Cortex of kidney (tissue), 1 donor: ENCODE results near the gene FAM114A1.

Source experiments
- DNase-seq: peaks from one replicate; lab custom pipeline; 2025; lab: John Stamatoyannopoulos, UW

Gene FAM114A1

GRCh38 chr4:38867478-38868058, at the start of gene FAM114A1:
Gene FAM114A1 (plus strand): TSS chr4:38867806. CDS start chr4:38878079, 10,273 bp downstream.
- no peak for DNase-seq

- no peak for DNase-seq
Observed at GRCh38 chr4:38818441-38818976, 49.1 kb upstream of the FAM114A1 start.

GRCh38 chr4:38819569-38819968, 48.0 kb upstream of the FAM114A1 start:
- no peak for DNase-seq

DNA sequence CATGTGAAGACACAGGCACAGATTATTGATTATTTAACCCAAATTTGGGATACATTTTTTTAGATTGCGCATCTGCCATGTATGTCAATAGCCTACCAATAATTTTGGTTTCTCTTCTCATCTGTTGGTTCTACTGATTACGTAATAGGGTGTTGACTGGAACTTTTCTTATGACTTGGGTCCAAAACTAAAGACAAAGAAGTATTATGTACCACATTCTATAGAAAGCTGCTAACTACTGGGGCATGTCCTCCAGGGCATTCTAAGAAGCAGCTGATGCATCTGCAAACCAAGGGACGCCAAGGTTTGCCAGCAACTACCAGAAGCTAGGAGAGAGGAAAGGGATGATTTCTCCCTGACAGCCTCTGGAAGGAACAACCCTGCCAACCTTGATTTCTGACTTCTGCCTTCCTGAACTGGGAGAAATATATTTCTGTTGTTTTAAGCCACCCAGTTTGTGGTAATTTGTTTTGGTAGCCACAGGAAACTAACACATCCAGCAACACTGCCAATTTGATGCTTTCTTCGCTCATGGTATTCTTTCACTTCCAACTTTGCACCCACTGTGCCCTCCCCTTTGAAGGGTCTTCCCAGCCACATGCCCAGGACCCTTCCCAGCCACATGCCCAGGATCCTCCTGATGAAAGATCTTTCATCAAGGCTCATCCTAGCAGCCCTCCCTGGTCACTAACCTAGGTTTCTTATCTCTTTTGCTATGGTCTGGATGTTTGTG, 47.1 kb upstream of the FAM114A1 start:
- DNase-seq, result no peak

DNA sequence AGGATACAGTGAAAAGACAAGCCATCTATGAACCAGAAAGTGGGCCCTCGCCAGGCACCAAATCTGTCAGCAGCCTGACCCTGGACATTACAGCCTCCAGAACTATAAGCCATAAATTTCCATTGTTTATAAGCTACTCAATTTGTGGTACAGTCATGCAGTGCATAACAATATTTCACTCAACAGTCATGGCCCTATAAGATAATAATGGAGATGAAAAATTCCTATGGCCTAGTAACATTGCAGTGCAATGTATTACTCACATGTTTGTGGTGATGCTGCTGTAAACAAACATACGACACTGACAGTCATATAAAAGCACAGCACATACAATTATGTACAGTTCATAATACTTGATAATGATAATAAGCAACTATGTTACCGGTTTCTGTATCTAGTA, 45.9 kb upstream of the FAM114A1 start:
- DNase-seq, result no peak

- no peak for DNase-seq
Observed at GRCh38 chr4:38822748-38823303, 44.8 kb upstream of the FAM114A1 start.

- no peak for DNase-seq
Observed at GRCh38 chr4:38823766-38824165, 43.8 kb upstream of the FAM114A1 start.

DNA sequence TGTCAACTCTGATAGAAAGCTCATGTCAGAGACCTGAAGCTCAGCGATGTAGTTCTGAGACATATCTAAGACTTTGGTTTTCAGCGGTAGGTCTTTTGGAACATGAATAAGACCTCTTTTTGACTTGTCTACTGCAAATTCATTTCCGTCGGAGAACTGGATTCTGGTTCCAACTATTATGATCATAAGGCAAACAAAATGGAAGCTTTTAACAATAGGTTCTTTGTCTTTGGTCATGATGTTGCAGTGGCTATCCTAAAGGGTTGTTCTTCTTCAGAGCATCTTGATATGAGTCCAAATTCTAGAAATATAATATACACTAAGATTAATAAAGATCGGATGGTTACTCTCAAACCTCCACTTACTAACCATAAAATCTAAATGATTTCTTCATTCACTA, 38.4 kb upstream of the FAM114A1 start:
- DNase-seq, result no peak

GRCh38 chr4:38831653-38832052, 36.0 kb upstream of the FAM114A1 start:
- no peak for DNase-seq

DNA sequence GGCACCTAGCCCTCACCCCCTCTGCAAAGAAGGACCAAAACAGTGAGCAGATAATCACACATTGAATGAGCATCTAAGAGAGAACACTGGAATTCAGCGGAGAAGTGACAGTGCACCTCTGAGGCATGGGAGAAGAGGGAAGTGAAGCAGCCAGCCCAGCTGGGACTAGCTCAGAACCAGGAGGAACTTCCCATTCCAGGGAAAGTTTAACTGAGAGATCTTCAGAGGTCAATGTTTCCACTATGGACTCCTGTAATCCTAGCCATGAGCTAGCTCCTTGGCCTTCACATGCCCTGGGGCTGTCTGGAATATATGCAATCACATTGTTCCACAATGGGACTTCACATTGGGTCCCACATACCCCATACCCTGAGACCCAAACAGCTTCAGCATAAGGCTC, 35.4 kb upstream of the FAM114A1 start:
- no peak for DNase-seq

DNA sequence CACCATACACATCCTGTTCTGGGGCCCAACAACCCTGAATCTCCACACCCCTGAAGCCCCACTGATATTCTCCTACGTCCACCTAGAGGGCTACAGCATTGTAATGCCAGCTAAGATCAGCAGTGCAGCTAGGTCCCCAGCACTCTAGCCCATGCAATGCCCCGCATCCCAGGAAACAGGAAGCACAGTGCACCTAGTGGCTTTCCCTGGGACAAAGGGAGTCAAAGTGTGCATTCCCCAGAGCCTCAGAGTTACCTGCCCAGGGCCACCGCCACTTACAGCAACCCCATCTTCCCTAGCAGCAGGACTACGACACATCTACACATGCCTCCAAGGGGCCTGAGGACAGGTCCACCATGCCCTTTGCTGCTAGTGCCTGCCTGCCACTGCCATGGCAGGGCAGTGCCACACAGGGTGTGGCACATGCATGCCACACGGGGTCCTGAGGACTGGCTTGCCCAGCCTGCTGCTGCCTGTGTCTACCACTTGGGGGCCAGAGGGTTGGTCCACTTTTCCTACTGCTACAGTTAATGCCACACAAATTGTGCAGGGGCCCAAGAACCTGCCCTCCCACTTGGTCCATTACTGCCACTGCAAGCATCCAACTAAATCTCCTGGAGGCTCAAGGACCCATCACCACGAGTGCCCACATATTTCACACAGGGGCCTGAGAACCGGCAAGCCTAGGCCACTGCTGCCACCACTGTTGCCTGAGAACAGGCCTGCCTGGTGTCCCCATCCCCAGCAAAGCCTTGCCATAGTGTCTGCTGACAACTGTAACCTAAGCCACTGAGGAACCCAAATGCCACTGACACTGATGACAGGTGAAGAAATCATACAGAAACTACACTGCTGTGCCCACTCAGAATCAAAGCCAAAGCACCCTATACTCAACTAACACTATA, 34.7 kb upstream of the FAM114A1 start:
- DNase-seq, result no peak

- no peak for DNase-seq
Observed at GRCh38 chr4:38834570-38834969, 33.0 kb upstream of the FAM114A1 start.

DNA sequence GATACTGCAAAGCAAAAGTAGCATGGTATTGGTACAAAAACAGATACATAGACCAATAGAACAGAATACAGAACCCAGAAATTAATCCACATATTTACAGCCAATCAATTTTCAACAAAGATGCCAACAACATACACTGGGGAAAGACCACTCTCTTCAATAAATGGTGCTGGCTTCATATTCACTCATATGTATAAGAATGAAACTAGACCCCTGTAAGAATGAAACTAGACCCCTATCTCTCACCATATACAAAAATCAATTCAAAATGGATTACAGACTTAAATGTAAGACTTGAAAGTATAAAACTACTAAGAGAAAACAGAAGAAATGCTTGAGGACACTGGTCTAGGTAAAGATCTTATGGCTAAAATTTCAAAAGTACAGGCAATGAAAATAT, 30.3 kb upstream of the FAM114A1 start:
- DNase-seq, result no peak

DNA sequence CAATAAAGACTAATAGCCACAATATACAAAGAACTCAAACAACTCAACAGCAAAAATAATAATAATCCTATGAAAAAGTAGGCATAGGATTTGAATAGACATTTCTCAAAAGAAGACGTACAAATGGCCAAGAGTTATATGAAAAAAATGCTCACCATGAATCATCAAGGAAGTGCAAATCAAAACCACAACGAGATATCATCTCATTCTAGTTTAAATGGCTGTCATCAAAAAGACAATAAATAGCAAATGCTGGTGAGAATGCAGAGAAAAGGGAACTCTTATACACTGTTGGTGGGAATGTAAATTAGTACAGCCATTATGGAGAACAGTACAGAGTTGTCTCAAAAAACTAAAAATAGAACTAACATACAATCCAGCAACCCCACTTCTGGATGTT, 29.8 kb upstream of the FAM114A1 start:
- DNase-seq, result no peak

DNA sequence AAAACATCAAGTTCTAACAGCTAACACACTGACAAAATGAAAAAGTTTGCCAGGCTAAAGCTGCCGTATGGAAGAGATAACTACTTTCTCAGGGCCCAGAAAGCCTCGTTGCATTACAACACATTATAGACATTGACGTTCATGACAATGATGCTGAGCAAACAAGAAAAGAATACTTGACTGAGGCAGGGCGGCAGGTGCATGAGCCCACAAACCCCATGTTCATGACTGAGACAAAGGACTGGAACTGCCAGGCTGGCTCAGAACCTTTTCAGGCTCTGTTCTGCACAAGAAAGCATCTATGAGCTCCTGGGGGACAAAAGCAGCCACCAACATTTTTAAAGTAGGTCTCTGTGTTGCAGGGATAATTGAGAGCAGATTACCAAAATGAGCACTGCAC, 24.6 kb upstream of the FAM114A1 start:
- DNase-seq, result no peak

GRCh38 chr4:38846015-38846414, 21.6 kb upstream of the FAM114A1 start:
- DNase-seq, result no peak

GRCh38 chr4:38855466-38855865, 12.1 kb upstream of the FAM114A1 start:
- DNase-seq, result no peak

DNA sequence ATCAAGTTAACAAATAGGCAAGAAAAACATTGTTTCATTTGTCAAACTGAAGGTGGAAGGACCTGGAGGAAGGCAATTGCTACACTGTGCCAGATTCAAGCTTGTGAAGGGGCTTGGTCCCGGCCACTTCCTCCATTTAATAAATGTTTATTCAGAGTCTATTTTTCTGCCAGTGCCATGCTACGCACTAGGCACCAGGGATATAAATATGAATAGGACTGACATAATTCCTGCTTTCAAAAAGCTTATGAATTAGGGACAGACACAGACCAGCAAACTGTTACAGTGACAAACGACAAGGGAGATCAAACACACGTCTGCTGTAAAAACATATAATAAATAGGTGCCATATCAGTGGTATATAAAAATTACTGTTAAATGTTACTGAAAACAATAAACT, 11.6 kb upstream of the FAM114A1 start:
- DNase-seq, result no peak

GRCh38 chr4:38856524-38857337, 10.9 kb upstream of the FAM114A1 start, which contains the start of gene TLR6:
Gene TLR6 (minus strand): TSS chr4:38856817. CDS start chr4:38829473, 27,344 bp downstream.
- DNase-seq, result no peak

GRCh38 chr4:38857354-38858096, 10.1 kb upstream of the FAM114A1 start:
- no peak for DNase-seq

DNA sequence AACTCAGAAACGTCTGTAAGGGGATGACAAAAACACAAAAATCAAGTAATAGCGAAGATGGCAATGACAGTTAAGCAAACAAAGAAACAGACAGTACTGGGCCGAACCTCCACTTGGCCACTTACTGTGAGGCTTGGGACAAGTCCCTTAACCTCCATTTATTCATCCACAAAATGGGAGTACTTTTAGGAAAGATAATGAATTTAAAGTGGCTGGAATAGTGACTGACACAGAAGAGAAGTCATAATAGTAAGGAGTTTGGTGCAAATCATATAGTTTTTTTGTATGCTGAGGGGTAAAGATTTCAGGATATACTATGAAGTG, 9.5 kb upstream of the FAM114A1 start:
- DNase-seq, result no peak
